C4-2B (cell line): ENCODE data around the gene TMEM131L.

Experiments used
- ZFX ChIP-seq: fragments of 450-650 bp; IDR thresholded peaks from 2 replicates; pipeline ENCODE4 v1.6.1; 2017
- TF ChIP-seq, protein P1 (sequence below): fragments of 450-650 bp; conservative IDR thresholded peaks from 2 replicates; pipeline ENCODE4 v1.5.1; 2017; ENCODE audit warnings: mild to moderate bottlenecking

DNA sequence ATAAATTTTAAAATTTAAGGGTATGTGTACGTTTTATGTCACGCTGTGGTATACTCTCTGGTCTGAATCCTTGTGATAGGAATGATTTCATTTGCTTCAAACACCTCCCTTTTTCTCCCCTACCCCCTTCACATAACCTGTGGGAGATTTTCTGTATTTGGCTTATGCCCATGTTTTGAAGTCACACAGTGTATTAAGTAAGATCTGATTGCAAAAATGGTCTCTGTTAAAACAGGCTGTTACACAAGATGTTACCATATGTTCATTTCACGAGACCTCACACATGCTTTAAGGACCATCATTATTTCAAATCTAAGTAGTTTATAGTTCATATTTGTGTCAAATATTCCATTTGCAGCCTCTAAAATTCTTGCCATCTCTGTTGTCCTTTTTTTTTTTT lies 63.5 kb downstream of the TMEM131L start:
- TF ChIP-seq, protein P1, sequence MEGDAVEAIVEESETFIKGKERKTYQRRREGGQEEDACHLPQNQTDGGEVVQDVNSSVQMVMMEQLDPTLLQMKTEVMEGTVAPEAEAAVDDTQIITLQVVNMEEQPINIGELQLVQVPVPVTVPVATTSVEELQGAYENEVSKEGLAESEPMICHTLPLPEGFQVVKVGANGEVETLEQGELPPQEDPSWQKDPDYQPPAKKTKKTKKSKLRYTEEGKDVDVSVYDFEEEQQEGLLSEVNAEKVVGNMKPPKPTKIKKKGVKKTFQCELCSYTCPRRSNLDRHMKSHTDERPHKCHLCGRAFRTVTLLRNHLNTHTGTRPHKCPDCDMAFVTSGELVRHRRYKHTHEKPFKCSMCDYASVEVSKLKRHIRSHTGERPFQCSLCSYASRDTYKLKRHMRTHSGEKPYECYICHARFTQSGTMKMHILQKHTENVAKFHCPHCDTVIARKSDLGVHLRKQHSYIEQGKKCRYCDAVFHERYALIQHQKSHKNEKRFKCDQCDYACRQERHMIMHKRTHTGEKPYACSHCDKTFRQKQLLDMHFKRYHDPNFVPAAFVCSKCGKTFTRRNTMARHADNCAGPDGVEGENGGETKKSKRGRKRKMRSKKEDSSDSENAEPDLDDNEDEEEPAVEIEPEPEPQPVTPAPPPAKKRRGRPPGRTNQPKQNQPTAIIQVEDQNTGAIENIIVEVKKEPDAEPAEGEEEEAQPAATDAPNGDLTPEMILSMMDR: no peak
- no peak for TF ChIP-seq ZFX
